Rectal smooth muscle tissue (tissue), 1 donor: Measurements from ENCODE around the gene ALDOC.
A peak's percentile ranks its signal among the peaks of the same experiment; 100 is the strongest.

Experiments
- H3K27ac ChIP-seq: one replicate; pipeline ENCODE4 v1.7.0; 2013; ENCODE audit warnings: low read depth, low read length, inconsistent platforms
- H3K27me3 ChIP-seq: one replicate; pipeline ENCODE4 v1.7.0; 2013; ENCODE audit warnings: low read length; ENCODE audit not compliant: control insufficient read depth, insufficient read depth
- H3K36me3 ChIP-seq: one replicate; pipeline ENCODE4 v1.7.0; 2013; ENCODE audit warnings: low read length; ENCODE audit not compliant: control insufficient read depth, insufficient read depth
- H3K4me1 ChIP-seq: one replicate; pipeline ENCODE4 v1.7.0; 2013; ENCODE audit warnings: low read length; ENCODE audit not compliant: control insufficient read depth, insufficient read depth
- H3K4me3 ChIP-seq: one replicate; pipeline ENCODE4 v1.7.0; 2013; ENCODE audit warnings: low read length
- H3K9ac ChIP-seq: one replicate; pipeline ENCODE4 v1.7.0; 2013; ENCODE audit warnings: low read length

The ALDOC gene

DNA sequence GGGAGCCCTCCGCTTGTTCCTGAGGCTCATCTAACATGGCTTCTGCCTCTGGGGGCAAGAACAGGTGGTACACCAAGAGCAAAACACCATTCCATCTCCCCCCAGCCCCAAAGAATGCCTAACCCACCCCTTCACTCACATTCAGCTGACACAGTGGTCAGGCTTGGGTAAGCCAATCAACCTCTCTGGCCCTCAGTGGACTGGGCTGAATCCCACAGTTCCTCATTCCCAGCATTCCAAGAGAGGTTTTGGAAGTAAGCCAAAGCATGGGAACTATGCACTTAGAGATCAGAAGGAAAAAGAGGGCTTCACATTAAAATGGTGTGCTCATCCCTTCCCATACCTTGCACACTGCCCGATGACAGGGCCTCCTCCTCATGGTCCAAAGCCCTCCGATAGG lies 13.2 kb downstream of the ALDOC start:
- Histone ChIP-seq H3K27ac (no peak overlapping the region), H3K27me3 (no peaks in the 10 kb centered on the region), H3K36me3 (peaks cover 17% of the 10 kb centered on the region), H3K4me1 (no peaks in the 10 kb centered on the region), H3K9ac (no peak overlapping the region), H3K4me3 (no peak overlapping the region)

DNA sequence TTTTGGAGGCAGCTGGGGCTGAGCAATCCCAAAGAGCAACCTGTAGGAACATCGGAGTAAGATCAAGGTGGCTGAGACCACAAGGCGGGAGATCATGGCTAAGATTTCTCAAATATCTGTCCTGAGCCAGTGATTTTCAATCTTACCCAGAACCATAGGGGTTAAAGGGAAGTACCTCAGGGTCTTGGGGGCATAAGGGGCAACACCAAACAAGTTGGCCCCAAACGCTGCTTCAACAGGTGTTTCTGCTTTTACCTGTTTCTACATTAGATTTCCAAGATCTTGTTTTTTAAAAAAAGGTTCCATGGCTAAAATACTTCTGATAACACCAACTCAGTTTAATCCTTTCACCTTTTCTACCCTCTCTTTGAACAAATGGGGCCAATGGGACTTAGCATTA lies 21.7 kb downstream of the ALDOC start:
- H3K4me1 ChIP-seq, result peaks cover 4% of the 10 kb centered on the region
- H3K27me3 ChIP-seq, result no peaks in the 10 kb centered on the region
- no peak overlapping the region for H3K27ac ChIP-seq
- H3K4me3 ChIP-seq, result no peak overlapping the region
- H3K9ac ChIP-seq, result no peak overlapping the region
- peaks cover 26% of the 10 kb centered on the region for H3K36me3 ChIP-seq

DNA sequence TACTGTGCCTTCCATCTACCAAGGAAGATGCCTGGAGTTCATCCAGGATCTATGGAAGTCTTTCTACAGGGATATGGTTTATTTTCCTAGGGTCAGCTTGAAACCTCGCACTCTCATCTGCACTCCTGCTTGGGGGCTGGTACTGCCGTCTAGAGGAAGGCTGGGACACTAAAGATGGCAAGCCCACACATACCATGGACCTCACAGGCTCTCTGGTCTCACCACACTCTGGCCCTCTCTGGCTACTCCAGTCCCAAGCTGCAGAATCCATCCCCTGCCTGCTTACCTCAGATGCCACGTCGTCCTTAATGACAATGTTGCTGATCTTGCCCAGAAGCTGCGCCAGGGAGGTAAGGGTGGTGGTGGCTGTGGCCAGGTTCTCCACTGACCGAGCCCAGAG lies 22.1 kb downstream of the ALDOC start:
- no peak overlapping the region for H3K4me3 ChIP-seq
- H3K4me1 ChIP-seq, result peaks cover 4% of the 10 kb centered on the region
- no peaks in the 10 kb centered on the region for H3K27me3 ChIP-seq
- H3K27ac ChIP-seq, result no peak overlapping the region
- H3K9ac ChIP-seq, result no peak overlapping the region
- H3K36me3 ChIP-seq, result peaks cover 21% of the 10 kb centered on the region

DNA sequence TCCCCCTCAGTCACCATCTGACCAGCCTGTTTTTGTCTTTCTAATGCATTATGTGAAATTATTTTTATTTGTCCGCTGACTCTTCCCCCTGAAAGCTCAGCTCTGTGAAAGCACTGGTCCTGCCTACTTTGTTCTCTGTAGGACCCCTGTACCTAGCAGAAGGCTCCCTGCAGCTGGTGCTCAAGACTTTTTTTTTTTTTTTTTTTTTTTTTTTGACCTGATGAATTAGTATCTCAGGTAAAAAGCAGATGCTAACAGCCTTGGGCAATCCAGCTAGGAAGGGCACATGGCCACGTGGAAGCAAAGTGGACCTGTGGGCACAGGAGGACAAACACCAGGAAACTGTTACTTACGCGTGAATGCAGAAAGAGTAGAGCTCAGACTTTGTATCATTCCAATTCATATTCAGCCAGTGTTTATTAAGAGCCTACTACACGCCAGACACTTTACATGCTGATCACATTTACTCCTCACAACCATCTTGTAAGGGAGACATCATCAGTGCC lies 23.6 kb downstream of the ALDOC start:
- Histone ChIP-seq H3K9ac (no peak overlapping the region), H3K27ac (no peak overlapping the region), H3K4me3 (peak overlapping the region; percentile 51), H3K36me3 (peaks cover 21% of the 10 kb centered on the region), H3K27me3 (no peaks in the 10 kb centered on the region), H3K4me1 (peaks cover 4% of the 10 kb centered on the region)

DNA sequence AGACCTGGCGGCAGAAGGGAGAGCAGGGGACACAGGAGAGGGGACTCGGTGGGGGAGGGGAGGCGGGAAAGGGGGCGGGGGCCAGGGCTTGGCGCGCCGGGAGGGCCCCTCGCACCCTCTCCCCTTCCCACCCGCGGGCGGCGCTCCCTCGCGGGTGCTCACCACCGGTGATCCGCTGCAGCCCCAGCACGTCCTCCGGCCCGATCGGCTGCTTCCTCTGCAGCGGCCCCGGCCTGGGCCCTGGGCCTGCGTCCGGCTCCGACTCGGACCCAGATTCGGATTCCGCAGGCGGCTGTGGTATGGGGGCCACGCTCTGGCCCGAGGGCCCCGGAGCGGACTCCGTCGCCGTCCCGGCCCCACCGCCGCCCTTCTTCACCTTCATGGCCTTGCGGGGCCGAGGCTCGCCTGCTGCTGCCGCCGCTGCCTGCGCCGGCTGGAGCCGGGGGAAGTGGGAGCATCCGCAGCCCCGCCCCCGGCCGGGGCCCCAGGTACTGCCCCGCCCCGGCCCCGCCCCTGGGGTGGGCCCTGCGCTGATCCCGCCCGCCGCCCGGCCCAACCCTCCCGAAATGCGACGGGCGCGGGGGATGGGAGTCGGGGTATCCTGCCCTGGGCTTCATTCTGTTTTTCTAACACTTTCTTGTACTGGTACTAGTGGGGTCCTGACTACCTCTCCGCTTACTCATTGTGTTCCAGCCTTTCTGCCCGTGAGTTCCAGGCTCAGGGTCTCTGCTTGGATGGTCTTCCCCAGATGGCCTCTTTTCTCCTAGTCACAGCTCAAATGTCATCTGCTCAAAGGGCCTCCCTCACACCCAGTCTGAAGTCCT lies 24.3 kb downstream of the ALDOC start, which contains the start of gene UNC119:
TSS of gene UNC119 (minus strand) at position 449 of the 824 bp plus-strand sequence. CDS start at position 382, 67 bp downstream.
- H3K4me3 ChIP-seq, result peak within 1 kb of the TSS; percentile 66
- H3K4me1 ChIP-seq, result peaks cover 4% of the 10 kb centered on the region
- H3K27ac ChIP-seq, result no peak within 1 kb of the TSS
- peaks cover 19% of the 10 kb centered on the region for H3K36me3 ChIP-seq
- H3K27me3 ChIP-seq, result no peaks in the 10 kb centered on the region
- H3K9ac ChIP-seq, result peak within 1 kb of the TSS; percentile 10

DNA sequence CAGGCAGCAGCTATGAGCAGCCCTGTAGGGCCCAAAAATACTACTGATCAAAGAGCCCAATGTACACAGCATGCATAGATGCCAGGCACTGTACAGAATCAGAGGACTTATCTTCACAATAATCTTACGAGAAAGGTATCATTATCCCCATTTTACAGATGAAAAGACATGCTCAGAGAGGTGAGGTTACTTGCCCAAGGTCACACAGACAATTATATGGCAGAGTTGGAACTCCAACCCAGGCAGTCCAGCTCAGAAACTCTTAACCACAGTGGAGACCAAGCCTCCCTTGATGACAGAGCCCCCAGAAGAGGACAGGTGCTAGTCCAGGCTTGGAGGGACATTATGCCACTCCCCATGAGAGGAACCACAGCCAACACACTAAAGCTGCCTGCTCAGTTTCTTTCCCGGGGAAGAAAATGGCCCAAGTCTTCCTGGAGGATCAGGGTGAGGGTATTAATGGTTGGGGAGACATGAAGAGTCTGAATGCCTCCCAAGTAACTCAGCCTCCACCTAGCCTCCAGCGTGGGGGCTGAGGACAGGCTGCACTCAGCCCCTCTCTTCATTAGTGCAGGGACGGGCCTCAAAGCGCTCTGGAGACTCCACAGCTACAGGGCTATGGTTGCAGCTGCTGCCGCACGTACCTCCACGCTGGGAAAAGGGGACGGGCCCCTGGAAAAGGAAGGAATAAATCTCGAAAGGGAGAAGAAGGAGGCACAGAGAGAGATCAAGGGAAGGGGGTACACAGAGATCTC lies 25.1 kb downstream of the ALDOC start:
- H3K4me1 ChIP-seq, result peaks cover 4% of the 10 kb centered on the region
- peaks cover 14% of the 10 kb centered on the region for H3K36me3 ChIP-seq
- H3K27me3 ChIP-seq, result no peaks in the 10 kb centered on the region
- H3K4me3 ChIP-seq, result peak overlapping the region; percentile 66
- no peak overlapping the region for H3K27ac ChIP-seq
- H3K9ac ChIP-seq, result no peak overlapping the region

DNA sequence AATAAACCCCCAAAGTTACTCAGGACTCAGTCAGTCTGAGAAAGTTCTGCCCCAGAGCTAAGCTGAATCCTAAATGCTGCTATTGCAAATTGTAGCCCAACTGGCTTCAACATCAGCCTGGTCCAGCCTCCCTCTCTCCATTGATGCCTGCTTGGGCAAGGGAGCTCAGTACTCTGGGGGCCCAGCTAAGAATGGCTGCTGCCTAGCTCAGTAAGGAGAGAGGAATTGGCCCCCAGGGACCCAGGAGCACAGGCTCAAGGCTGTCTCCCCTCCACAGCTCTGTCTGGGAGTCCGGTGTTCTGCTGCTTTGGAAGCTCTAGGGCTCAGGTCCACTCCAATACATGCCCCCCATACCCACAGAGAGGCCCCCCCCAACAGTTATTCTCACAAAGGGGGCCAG lies 25.8 kb downstream of the ALDOC start:
- H3K4me1 ChIP-seq, result peaks cover 4% of the 10 kb centered on the region
- peaks cover 11% of the 10 kb centered on the region for H3K36me3 ChIP-seq
- H3K9ac ChIP-seq, result no peak overlapping the region
- no peak overlapping the region for H3K27ac ChIP-seq
- H3K27me3 ChIP-seq, result no peaks in the 10 kb centered on the region
- H3K4me3 ChIP-seq, result no peak overlapping the region

DNA sequence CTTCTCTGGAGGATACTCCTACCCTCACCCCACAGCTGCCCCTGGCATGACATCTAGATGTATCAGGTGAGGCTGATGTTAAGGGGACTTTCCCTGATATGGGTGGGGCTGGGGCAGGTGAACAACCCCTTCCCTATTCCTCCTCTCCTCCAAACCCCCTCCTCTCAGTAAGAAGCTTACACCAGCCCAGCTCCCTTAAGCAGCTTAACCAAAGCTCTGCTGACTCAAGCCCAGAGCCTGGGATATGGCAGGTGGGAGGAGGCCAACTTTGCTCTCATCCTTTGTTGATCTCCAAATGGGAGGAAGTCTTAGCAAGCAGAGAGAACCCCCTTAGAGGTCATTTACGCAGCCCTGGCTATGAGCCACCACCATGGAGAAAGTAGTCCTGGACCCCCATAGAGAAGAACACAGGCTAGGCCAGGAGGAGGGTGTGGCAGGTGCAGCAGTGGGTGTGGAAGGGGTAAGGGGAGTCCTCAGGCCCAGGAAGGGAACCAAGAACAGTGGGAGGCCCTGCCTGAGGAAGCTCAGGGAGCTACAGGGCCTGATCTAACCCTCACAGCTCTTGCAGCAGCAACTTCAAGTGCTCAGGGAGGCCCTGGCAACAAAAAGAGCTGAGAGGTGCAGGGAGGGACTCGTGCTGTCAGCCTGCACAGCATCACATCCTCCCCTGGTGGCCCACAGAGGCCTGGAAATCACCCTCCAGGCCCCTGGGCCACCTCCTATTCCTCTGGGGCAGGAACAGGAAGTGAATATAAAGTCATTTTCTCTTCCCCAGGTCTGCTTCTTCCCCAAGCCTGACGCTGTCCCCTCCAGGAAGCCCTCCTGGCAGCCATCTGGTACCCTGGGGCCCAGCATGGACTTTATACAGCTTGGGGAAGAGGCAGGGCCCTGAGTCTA lies 27.2 kb downstream of the ALDOC start:
- Histone ChIP-seq H3K4me3 (no peak overlapping the region), H3K4me1 (peaks cover 4% of the 10 kb centered on the region), H3K27ac (no peak overlapping the region), H3K9ac (no peak overlapping the region), H3K27me3 (no peaks in the 10 kb centered on the region), H3K36me3 (peaks cover 5% of the 10 kb centered on the region)

DNA sequence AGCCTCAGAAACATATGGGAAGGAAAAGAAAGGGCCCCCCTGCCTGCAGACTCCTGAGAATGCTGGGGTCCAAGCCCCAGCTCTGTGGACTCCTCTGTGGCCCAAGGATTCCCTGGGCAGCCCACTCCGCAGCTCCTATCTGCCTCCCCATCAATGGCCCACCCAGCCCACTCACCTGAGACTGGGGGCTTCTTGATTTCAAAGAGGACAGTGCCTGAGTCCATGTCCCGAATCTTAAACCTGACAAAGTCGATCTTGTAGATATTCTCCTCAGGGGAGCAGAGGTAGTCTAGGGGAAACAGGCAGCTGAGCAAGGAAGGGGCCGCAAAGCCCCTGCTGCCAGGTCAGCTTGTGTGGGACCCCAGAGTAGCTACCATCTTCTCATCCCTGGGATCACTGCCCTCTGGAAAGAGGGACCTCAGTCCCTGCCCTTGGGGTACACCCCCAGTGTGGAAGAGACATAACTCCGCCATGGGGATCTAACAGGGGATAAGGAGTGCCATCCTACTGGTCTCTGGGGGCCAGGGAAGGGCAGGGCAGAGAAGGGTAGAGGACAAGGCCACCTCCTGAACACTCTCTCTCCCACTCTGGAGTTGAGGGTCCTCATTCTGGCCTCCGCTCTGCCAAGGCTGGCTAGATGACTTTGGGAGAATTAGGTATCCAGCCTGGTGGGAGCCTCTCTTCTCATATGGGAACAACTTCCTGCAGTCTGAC lies 28.1 kb downstream of the ALDOC start:
- no peak overlapping the region for H3K27ac ChIP-seq

DNA sequence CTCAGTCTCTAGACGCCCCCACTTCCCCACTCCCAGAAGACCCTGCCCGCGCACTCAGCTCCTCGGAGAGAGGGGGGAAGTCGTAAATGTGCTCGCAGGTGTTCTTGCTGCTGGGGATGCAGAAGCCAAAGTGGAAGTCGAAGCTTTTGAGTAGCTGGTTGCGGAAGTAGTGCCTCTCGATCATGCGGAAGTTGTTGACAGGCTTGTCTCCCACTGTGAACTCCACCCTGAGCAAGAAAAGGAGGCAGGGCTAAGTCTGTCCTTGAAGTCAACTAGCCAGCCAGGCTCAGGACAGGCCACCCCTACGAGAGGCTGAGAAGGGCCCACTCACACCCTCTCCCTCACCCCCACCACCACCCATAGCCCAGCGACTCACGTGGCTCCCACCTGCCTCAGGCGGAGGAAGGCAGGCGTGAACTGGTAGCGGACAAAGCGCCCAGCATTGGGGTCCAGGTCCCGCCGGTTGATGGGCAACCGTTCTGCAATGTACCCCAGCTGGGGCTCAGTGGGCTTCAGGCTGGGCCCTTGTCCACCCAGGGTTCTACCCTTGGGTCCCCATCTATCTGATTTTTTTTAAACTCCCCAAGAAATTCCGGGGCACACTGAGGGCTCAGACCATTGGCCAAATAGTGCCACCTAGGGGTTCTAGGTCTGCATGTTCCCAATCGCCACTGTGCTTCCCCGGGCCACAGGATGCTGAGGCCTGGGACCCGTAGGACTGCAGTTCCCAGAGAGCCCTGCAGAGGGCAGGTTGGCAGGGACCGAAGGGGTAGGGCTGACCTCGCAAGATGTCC lies 28.9 kb downstream of the ALDOC start:
- no peak overlapping the region for H3K4me3 ChIP-seq
- peaks cover 4% of the 10 kb centered on the region for H3K4me1 ChIP-seq
- H3K9ac ChIP-seq, result no peak overlapping the region
- no peaks in the 10 kb centered on the region for H3K36me3 ChIP-seq
- H3K27me3 ChIP-seq, result no peaks in the 10 kb centered on the region
- H3K27ac ChIP-seq, result no peak overlapping the region

More for the DNA sequence above, 28.1 kb downstream of the ALDOC start:
- Histone ChIP-seq H3K4me1 (peaks cover 4% of the 10 kb centered on the region), H3K36me3 (no peaks in the 10 kb centered on the region), H3K27me3 (no peaks in the 10 kb centered on the region), H3K9ac (no peak overlapping the region), H3K4me3 (no peak overlapping the region)

DNA sequence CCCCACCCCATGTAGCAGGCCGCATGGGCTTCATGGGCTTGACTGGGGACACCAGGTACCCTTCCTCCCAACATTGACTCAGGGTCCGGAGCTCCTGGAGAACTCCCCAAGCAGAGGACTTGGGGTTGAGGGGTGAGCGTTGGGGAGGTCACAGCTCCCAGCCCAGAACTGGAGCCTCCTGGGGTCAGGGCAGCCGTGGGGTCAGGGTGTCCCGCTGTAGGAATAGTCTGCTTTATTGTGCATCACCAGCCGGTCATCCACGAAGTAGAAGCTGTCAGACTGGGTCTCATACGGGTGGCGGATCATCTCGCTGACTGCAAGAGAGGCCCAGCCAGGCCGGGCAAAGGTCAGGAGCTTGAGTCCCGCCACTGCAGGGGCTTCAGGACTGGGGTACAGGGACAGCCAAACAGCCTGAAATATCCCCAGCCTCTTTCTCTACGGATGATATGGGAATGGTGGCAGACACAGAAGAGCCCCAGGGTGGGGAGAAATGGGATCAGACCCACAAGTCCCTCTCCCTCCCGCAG lies 29.5 kb downstream of the ALDOC start:
- no peaks in the 10 kb centered on the region for H3K36me3 ChIP-seq
- no peak overlapping the region for H3K4me3 ChIP-seq
- no peak overlapping the region for H3K27ac ChIP-seq
- no peaks in the 10 kb centered on the region for H3K27me3 ChIP-seq
- peaks cover 4% of the 10 kb centered on the region for H3K4me1 ChIP-seq
- no peak overlapping the region for H3K9ac ChIP-seq
